ENCODE measurements around the gene FGD4. TPM values are rescaled to one million over a fixed set of nuclear protein-coding genes. Genes with fewer than 3 reads are reported as not detected.
A peak's percentile ranks its signal among the peaks of the same experiment; 100 is the strongest.

The FGD4 gene
- total and polyA plus RNA-seq, 9 of the 15 experiments (the other 6 are each of a cell fraction or from before 2014, with no cell fraction given), result 0.05 to 0.51 (median 0.27) TPM

DNA sequence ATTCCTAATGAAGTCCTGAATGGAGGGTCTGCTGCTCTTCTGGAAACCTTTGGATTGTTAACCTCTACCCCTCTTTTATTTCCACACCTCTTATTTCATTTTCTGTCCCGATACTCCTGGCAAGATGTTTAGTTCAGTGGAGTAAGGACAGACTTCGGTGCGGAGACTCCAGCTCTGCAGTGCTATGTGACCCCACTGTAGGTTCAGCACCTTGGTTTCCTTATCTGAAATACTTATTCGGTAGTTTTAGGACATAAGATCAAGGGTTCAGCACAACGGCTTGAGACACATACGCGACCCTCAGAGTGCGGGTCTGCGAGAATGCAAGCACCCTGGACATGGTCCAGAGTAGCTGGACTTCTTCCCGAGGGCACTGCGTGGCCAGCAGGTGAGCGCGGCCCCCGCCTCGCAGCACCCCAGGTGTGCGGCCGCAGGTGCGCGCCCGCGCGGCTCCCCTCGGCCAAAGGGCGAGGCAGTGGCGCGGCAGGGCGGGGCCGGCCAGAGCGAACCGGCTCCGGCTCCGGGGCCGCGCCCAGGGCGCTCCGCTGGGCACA, 465 bp upstream of the FGD4 start:
- peak; percentile 35 for FAIRE-seq
- Histone ChIP-seq H3K27ac (ENCODE audit: extremely low read depth, low read depth, low read length) (no peak overlapping the region), H3K36me3 (ENCODE audit: control insufficient read depth, insufficient read depth, low read length) (no peaks in the 10 kb centered on the region), H3K27me3 (ENCODE audit: control insufficient read depth in 2 of 2, insufficient read depth in 2 of 2, low read length in 2 of 2) (peaks cover 2 to 23% of the 10 kb centered on the region in 2 experiments; a peak in 4 of 5 replicates), H3K4me3 (peak overlapping the region; percentile 57), H3K9me1 (ENCODE audit: control insufficient read depth, insufficient read depth, low read length) (no peaks in the 10 kb centered on the region), H3K4me1 (replicated peaks in 1 of 2; ENCODE audit: control insufficient read depth in 2 of 2, insufficient read depth in 2 of 2, low read length in 2 of 2) (peaks cover 4 to 14% of the 10 kb centered on the region in 2 experiments; a peak in 4 of 5 replicates), H3K9ac (ENCODE audit: insufficient read depth in 1 of 2, low read depth in 2 of 2, low read length in 2 of 2) (peak overlapping the region in 1 of 2 experiments; percentile 86; a peak in 2 of 4 replicates), H2AFZ (ENCODE audit: low read depth, low read length) (peak overlapping the region; percentile 92), H3K9me3 (replicated peaks; ENCODE audit: control insufficient read depth, insufficient read depth, low read depth, low read length) (no peaks in the 10 kb centered on the region), H4K20me1 (replicated peaks; ENCODE audit: control insufficient read depth, insufficient read depth, low read length) (no peaks in the 10 kb centered on the region), H3K4me2 (ENCODE audit: insufficient read depth, low read length) (peak overlapping the region; percentile 78), H3K79me2 (ENCODE audit: control insufficient read depth, insufficient read depth, low read length) (no peaks in the 10 kb centered on the region)
- DNase-seq (ENCODE audit: extremely low read depth in 1 of 4, low spot score in 3 of 4), result peak in 1 of 4 experiments; percentile 9
- intact Hi-C loops (cut with micrococcal nuclease), result no loop called here
- no peak for ATAC-seq
- in situ Hi-C loops (cut with MboI), result no loop called here
- ChIA-PET POLR2A (interaction anchor here (0.6 to 0.7 kb wide), 2 partner anchors 8 to 70 kb away, joined by 3 read pairs; no protein-coding TSS in a partner anchor), CTCF (ENCODE audit: low intra/inter-chr PET ratio) (no interaction called here)
- no TSS peak for BruUV-seq (replicated peaks)
- 3% methylated on average over 26 of the region's 36 CpGs for WGBS (ENCODE audit: insufficient coverage, low coverage, missing lambda C conversion rate)
- TF ChIP-seq, protein P1, sequence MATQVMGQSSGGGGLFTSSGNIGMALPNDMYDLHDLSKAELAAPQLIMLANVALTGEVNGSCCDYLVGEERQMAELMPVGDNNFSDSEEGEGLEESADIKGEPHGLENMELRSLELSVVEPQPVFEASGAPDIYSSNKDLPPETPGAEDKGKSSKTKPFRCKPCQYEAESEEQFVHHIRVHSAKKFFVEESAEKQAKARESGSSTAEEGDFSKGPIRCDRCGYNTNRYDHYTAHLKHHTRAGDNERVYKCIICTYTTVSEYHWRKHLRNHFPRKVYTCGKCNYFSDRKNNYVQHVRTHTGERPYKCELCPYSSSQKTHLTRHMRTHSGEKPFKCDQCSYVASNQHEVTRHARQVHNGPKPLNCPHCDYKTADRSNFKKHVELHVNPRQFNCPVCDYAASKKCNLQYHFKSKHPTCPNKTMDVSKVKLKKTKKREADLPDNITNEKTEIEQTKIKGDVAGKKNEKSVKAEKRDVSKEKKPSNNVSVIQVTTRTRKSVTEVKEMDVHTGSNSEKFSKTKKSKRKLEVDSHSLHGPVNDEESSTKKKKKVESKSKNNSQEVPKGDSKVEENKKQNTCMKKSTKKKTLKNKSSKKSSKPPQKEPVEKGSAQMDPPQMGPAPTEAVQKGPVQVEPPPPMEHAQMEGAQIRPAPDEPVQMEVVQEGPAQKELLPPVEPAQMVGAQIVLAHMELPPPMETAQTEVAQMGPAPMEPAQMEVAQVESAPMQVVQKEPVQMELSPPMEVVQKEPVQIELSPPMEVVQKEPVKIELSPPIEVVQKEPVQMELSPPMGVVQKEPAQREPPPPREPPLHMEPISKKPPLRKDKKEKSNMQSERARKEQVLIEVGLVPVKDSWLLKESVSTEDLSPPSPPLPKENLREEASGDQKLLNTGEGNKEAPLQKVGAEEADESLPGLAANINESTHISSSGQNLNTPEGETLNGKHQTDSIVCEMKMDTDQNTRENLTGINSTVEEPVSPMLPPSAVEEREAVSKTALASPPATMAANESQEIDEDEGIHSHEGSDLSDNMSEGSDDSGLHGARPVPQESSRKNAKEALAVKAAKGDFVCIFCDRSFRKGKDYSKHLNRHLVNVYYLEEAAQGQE (IDR thresholded peaks at IDR 0.05; ENCODE audit: borderline replicate concordance), result peak; percentile 65
- TF ChIP-seq, protein P1 (CRISPR knock-in tag; IDR thresholded peaks at IDR 0.05; ENCODE audit: low read depth), result no peak
- TF ChIP-seq, protein P2, sequence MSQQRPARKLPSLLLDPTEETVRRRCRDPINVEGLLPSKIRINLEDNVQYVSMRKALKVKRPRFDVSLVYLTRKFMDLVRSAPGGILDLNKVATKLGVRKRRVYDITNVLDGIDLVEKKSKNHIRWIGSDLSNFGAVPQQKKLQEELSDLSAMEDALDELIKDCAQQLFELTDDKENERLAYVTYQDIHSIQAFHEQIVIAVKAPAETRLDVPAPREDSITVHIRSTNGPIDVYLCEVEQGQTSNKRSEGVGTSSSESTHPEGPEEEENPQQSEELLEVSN (IDR thresholded peaks at IDR 0.05; ENCODE audit: borderline replicate concordance in 1 of 2, extremely low read depth in 1 of 2, insufficient read depth in 1 of 2, insufficient read length in 1 of 2, low read depth in 1 of 2, low read length in 1 of 2, poor library complexity in 1 of 2, severe bottlenecking in 1 of 2), result peak in 1 of 2 experiments; percentile 0
- peak; percentile 19 for TF ChIP-seq RBBP5 (IDR thresholded peaks at IDR 0.05; ENCODE audit: borderline replicate concordance, insufficient read depth, low read length, poor library complexity, severe bottlenecking)
- TF ChIP-seq, protein P3, sequence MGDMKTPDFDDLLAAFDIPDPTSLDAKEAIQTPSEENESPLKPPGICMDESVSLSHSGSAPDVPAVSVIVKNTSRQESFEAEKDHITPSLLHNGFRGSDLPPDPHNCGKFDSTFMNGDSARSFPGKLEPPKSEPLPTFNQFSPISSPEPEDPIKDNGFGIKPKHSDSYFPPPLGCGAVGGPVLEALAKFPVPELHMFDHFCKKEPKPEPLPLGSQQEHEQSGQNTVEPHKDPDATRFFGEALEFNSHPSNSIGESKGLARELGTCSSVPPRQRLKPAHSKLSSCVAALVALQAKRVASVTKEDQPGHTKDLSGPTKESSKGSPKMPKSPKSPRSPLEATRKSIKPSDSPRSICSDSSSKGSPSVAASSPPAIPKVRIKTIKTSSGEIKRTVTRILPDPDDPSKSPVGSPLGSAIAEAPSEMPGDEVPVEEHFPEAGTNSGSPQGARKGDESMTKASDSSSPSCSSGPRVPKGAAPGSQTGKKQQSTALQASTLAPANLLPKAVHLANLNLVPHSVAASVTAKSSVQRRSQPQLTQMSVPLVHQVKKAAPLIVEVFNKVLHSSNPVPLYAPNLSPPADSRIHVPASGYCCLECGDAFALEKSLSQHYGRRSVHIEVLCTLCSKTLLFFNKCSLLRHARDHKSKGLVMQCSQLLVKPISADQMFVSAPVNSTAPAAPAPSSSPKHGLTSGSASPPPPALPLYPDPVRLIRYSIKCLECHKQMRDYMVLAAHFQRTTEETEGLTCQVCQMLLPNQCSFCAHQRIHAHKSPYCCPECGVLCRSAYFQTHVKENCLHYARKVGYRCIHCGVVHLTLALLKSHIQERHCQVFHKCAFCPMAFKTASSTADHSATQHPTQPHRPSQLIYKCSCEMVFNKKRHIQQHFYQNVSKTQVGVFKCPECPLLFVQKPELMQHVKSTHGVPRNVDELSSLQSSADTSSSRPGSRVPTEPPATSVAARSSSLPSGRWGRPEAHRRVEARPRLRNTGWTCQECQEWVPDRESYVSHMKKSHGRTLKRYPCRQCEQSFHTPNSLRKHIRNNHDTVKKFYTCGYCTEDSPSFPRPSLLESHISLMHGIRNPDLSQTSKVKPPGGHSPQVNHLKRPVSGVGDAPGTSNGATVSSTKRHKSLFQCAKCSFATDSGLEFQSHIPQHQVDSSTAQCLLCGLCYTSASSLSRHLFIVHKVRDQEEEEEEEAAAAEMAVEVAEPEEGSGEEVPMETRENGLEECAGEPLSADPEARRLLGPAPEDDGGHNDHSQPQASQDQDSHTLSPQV (IDR thresholded peaks at IDR 0.05), result no peak
- peak; percentile 54; the same call in 1 of the 2 replicates for TF ChIP-seq GATAD2B (IDR thresholded peaks at IDR 0.05; ENCODE audit: borderline replicate concordance)

Data from K562 (cell line).